Measurements from ENCODE around the gene DCTPP1. TPM values are rescaled to one million over a fixed set of nuclear protein-coding genes. Genes with fewer than 3 reads are reported as not detected.
A peak's percentile ranks its signal among the peaks of the same experiment; 100 is the strongest.

DCTPP1 gene
- total and polyA plus RNA-seq, 12 donors: 12.0 to 42.6 (median 29.7) TPM

GRCh38 chr16:30376461-30376902, 53.3 kb downstream of the DCTPP1 start:
- H3K4me3 ChIP-seq: no peak overlapping the region
- DNase-seq (no peak), ATAC-seq (no peak)
- H3K27me3 ChIP-seq: no peaks in the 10 kb centered on the region
- H3K27ac ChIP-seq: peak overlapping the region in 7 of 10 donors; percentile 98 to 100 (median 99)
- 94% methylated on average over 8 of the region's 8 CpGs for WGBS, 2 donors
- TF ChIP-seq CTCF (IDR thresholded peaks at IDR 0.05): no peak
- peaks cover 10 to 38% (median 19%) of the 10 kb centered on the region in 9 donors for H3K4me1 ChIP-seq
- H3K9me3 ChIP-seq: no peaks in the 10 kb centered on the region
- no peaks in the 10 kb centered on the region for H3K36me3 ChIP-seq
- intact Hi-C loops (cut with DNase I): no loop called here

GRCh38 chr16:30375864-30376263, 54.0 kb downstream of the DCTPP1 start:
- Histone ChIP-seq H3K27ac (no peak overlapping the region), H3K4me1 (peaks cover 10 to 42% (median 23%) of the 10 kb centered on the region in 9 donors), H3K36me3 (no peaks in the 10 kb centered on the region), H3K27me3 (no peaks in the 10 kb centered on the region), H3K9me3 (no peaks in the 10 kb centered on the region), H3K4me3 (no peak overlapping the region)
- no peak for DNase-seq
- ATAC-seq: no peak
- no peak for TF ChIP-seq CTCF (IDR thresholded peaks at IDR 0.05)
- intact Hi-C loops (cut with DNase I): no loop called here
- WGBS, 2 donors: 88 to 89% methylated on average over 8 of the region's 8 CpGs

- intact Hi-C loops (cut with DNase I): no loop called here
- Histone ChIP-seq H3K9me3 (no peaks in the 10 kb centered on the region), H3K27ac (no peak within 1 kb of the TSS), H3K36me3 (no peaks in the 10 kb centered on the region), H3K4me3 (no peak within 1 kb of the TSS), H3K27me3 (no peaks in the 10 kb centered on the region), H3K4me1 (peaks cover 10 to 37% (median 22%) of the 10 kb centered on the region in 9 donors)
- no peak for DNase-seq
- no peak for ATAC-seq
- no peak for TF ChIP-seq CTCF (IDR thresholded peaks at IDR 0.05)
- WGBS, 2 donors: 79% methylated on average over 6 of the region's 6 CpGs
Observed at GRCh38 chr16:30374538-30374937, 55.3 kb downstream of the DCTPP1 start, which contains the start of gene MYL11. MYL11 (plus strand) TSS chr16:30374802; CDS start chr16:30374858, 56 bp downstream.

Other genes starting within 250 kb of the DCTPP1 start
- 10 to 100 TPM in 3 of 10 donors, 1 to 10 TPM in 7; 3.3 to 54.6 (median 5.5) TPM for gene CORO1A, start 246.4 kb downstream of the DCTPP1 start, total RNA-seq
- 10 to 100 TPM; 11.5 to 15.3 TPM for gene CORO1A, start 246.4 kb downstream of the DCTPP1 start, polyA plus RNA-seq
- gene BOLA2B, start 236.4 kb downstream of the DCTPP1 start, total RNA-seq: 10 to 100 TPM; 38.2 to 74.4 (median 55.8) TPM
- gene BOLA2B, start 236.4 kb downstream of the DCTPP1 start, polyA plus RNA-seq: 100 to 1,000 TPM; 193 to 226 TPM
- 10 to 100 TPM in 8 of 10 donors, 1 to 10 TPM in 2; 8.3 to 29.0 (median 17.7) TPM for gene SLX1A, start 236.2 kb downstream of the DCTPP1 start, total RNA-seq
- gene SLX1A, start 236.2 kb downstream of the DCTPP1 start, polyA plus RNA-seq: 10 to 100 TPM; 56.6 to 57.8 TPM
- 10 to 100 TPM in 2 of 10 donors, 1 to 10 TPM in 7, under 1 TPM in 1; 0.59 to 14.5 (median 5.9) TPM for gene SULT1A3, start 230.8 kb downstream of the DCTPP1 start, total RNA-seq
- gene SULT1A3, start 230.8 kb downstream of the DCTPP1 start, polyA plus RNA-seq: 10 to 100 TPM in 1 of 2 donors, 1 to 10 TPM in 1; 9.8 to 35.0 TPM
- 1 to 10 TPM in 8 of 10 donors, not detected in 2; 2.5 to 8.2 (median 4.6) TPM for gene NPIPB13, start 181.6 kb downstream of the DCTPP1 start, total RNA-seq
- 1 to 10 TPM; 2.0 to 9.8 TPM for gene NPIPB13, start 181.6 kb downstream of the DCTPP1 start, polyA plus RNA-seq
- 10 to 100 TPM; 34.9 to 48.8 (median 38.8) TPM for gene CD2BP2, start 74.7 kb downstream of the DCTPP1 start, total RNA-seq
- 10 to 100 TPM; 19.9 to 47.7 TPM for gene CD2BP2, start 74.7 kb downstream of the DCTPP1 start, polyA plus RNA-seq
- gene TBC1D10B, start 59.5 kb downstream of the DCTPP1 start, total RNA-seq: 10 to 100 TPM; 18.0 to 27.7 (median 22.2) TPM
- 10 to 100 TPM; 25.1 to 30.0 TPM for gene TBC1D10B, start 59.5 kb downstream of the DCTPP1 start, polyA plus RNA-seq
- gene MYL11, start 55.2 kb downstream of the DCTPP1 start, total RNA-seq: not detected
- gene MYL11, start 55.2 kb downstream of the DCTPP1 start, polyA plus RNA-seq: 1 to 10 TPM in 1 of 2 donors, under 1 TPM in 1; 0.41 to 3.7 TPM
- 1 to 10 TPM in 9 of 10 donors, under 1 TPM in 1; 0.97 to 6.8 (median 1.4) TPM for gene SEPTIN1, start 47.5 kb downstream of the DCTPP1 start, total RNA-seq
- 1 to 10 TPM in 1 of 2 donors, under 1 TPM in 1; 0.78 to 3.4 TPM for gene SEPTIN1, start 47.5 kb downstream of the DCTPP1 start, polyA plus RNA-seq
- 1 to 10 TPM; 3.2 to 6.6 (median 5.4) TPM for gene ZNF48, start 34.6 kb downstream of the DCTPP1 start, total RNA-seq
- gene ZNF48, start 34.6 kb downstream of the DCTPP1 start, polyA plus RNA-seq: 1 to 10 TPM; 2.2 to 8.0 TPM
- 1 to 10 TPM; 3.8 to 9.0 (median 5.1) TPM for gene ZNF771, start 22.4 kb downstream of the DCTPP1 start, total RNA-seq
- gene ZNF771, start 22.4 kb downstream of the DCTPP1 start, polyA plus RNA-seq: 10 to 100 TPM in 1 of 2 donors, 1 to 10 TPM in 1; 5.0 to 23.2 TPM
- gene SEPHS2, start 15.8 kb upstream of the DCTPP1 start, total RNA-seq: 10 to 100 TPM; 23.5 to 49.3 (median 29.3) TPM
- gene SEPHS2, start 15.8 kb upstream of the DCTPP1 start, polyA plus RNA-seq: 10 to 100 TPM; 17.3 to 47.0 TPM
- gene ITGAL, start 42.7 kb upstream of the DCTPP1 start, total RNA-seq: 10 to 100 TPM in 1 of 10 donors, 1 to 10 TPM in 7, under 1 TPM in 2; 0.79 to 18.2 (median 1.9) TPM
- gene ITGAL, start 42.7 kb upstream of the DCTPP1 start, polyA plus RNA-seq: 1 to 10 TPM in 1 of 2 donors, under 1 TPM in 1; 0.52 to 1.2 TPM
- 10 to 100 TPM; 36.0 to 71.7 (median 43.3) TPM for gene ZNF768, start 96.5 kb upstream of the DCTPP1 start, total RNA-seq
- gene ZNF768, start 96.5 kb upstream of the DCTPP1 start, polyA plus RNA-seq: 10 to 100 TPM; 51.8 to 75.1 TPM
- gene ZNF747, start 104.8 kb upstream of the DCTPP1 start, total RNA-seq: 10 to 100 TPM in 7 of 10 donors, 1 to 10 TPM in 3; 8.5 to 14.3 (median 10.7) TPM
- 1 to 10 TPM; 8.5 to 9.2 TPM for gene ZNF747, start 104.8 kb upstream of the DCTPP1 start, polyA plus RNA-seq
- gene ZNF764, start 128.3 kb upstream of the DCTPP1 start, total RNA-seq: 10 to 100 TPM in 5 of 10 donors, 1 to 10 TPM in 5; 6.3 to 15.3 (median 10.3) TPM
- 10 to 100 TPM in 1 of 2 donors, 1 to 10 TPM in 1; 5.6 to 11.7 TPM for gene ZNF764, start 128.3 kb upstream of the DCTPP1 start, polyA plus RNA-seq
- 10 to 100 TPM in 7 of 10 donors, 1 to 10 TPM in 3; 6.3 to 16.2 (median 12.4) TPM for gene ZNF688, start 141.7 kb upstream of the DCTPP1 start, total RNA-seq
- gene ZNF688, start 141.7 kb upstream of the DCTPP1 start, polyA plus RNA-seq: 10 to 100 TPM in 1 of 2 donors, 1 to 10 TPM in 1; 9.3 to 23.8 TPM
- gene ZNF785, start 155.7 kb upstream of the DCTPP1 start, total RNA-seq: 1 to 10 TPM; 2.8 to 8.4 (median 5.4) TPM
- gene ZNF785, start 155.7 kb upstream of the DCTPP1 start, polyA plus RNA-seq: 1 to 10 TPM; 3.0 to 7.4 TPM
- gene ZNF689, start 180.4 kb upstream of the DCTPP1 start, total RNA-seq: 1 to 10 TPM; 4.0 to 7.4 (median 5.6) TPM
- gene ZNF689, start 180.4 kb upstream of the DCTPP1 start, polyA plus RNA-seq: 1 to 10 TPM; 2.7 to 3.1 TPM
- gene PRR14, start 220.9 kb upstream of the DCTPP1 start, total RNA-seq: 10 to 100 TPM in 9 of 10 donors, 1 to 10 TPM in 1; 9.9 to 23.9 (median 16.7) TPM
- 10 to 100 TPM; 26.8 to 58.1 TPM for gene PRR14, start 220.9 kb upstream of the DCTPP1 start, polyA plus RNA-seq
- gene FBRS, start 228.4 kb upstream of the DCTPP1 start, total RNA-seq: 10 to 100 TPM; 24.6 to 38.5 (median 27.5) TPM
- gene FBRS, start 228.4 kb upstream of the DCTPP1 start, polyA plus RNA-seq: 10 to 100 TPM; 30.5 to 40.2 TPM